Endothelial cell of umbilical vein (primary cell): Measurements from ENCODE around the gene EIF2AK3. TPM values are rescaled to one million over a fixed set of nuclear protein-coding genes. Genes with fewer than 3 reads are reported as not detected.

ENCODE experiments used
- BruUV-seq: library from RNA; stranded (reverse); fragments of 400-500 nt; replicated peaks from 2 replicates; lab custom pipeline; 2021; lab: Mats Ljungman, UMichigan
- CTCF ChIA-PET: fragments of 300-600, 350-600 bp; sonication (Branson Sonifier 250); formaldehyde crosslinking; loops from one replicate; lab custom pipeline; 2021; ENCODE audit warnings: antibody characterized with exemption, inconsistent platforms; lab: Charles Lee
- POLR2A ChIA-PET: fragments of 300-600, 350-600 bp; sonication (Branson Sonifier 250); formaldehyde crosslinking; loops from one replicate; lab custom pipeline; 2021; ENCODE audit warnings: antibody characterized with exemption, inconsistent platforms; lab: Charles Lee
- DNase-seq: peaks from one replicate; pipeline ENCODE4 v3.0.0-alpha.2; 2011; ENCODE audit warnings: low read depth, low spot score
- FAIRE-seq: peaks from 2 replicates; lab custom pipeline; 2011; peaks lifted over from hg19 to GRCh38; lab: Jason Lieb, UNC
- H2AFZ ChIP-seq: 2 replicates; pipeline ENCODE4 v1.6.0; 2012; ENCODE audit warnings: low read depth, low read length, control low read depth, inconsistent platforms
- H3K27ac ChIP-seq: 2 replicates; pipeline ENCODE4 v1.5.1; 2011; ENCODE audit warnings: low read depth, mild to moderate bottlenecking, control low read depth, low read length, moderate library complexity; ENCODE audit not compliant: insufficient read depth
- H3K27me3 ChIP-seq, 2 experiments: 2 replicates each; pipeline versions ENCODE4 v1.6.0 to v1.6.1; 2011; ENCODE audit warnings: low read length in 2 of 2, mixed read lengths in 1 of 2; ENCODE audit not compliant: control insufficient read depth in 2 of 2, insufficient read depth in 2 of 2
- H3K36me3 ChIP-seq, 2 experiments: 2 replicates in 1 of 2; 3 replicates in 1 of 2; pipeline ENCODE4 v1.5.1; 2011; ENCODE audit warnings: low read length in 2 of 2, mild to moderate bottlenecking in 1 of 2, moderate library complexity in 1 of 2; ENCODE audit not compliant: control insufficient read depth in 2 of 2, insufficient read depth in 2 of 2; ENCODE audit errors: extremely low read depth in 1 of 2
- H3K4me1 ChIP-seq: 3 replicates; pipeline ENCODE4 v1.5.1; 2011; ENCODE audit warnings: mild to moderate bottlenecking, low read length; ENCODE audit not compliant: control insufficient read depth, insufficient read depth; ENCODE audit errors: extremely low read depth
- H3K4me2 ChIP-seq: 2 replicates; pipeline ENCODE4 v1.6.1; 2011; ENCODE audit warnings: low read length, control low read depth, mixed read lengths; ENCODE audit not compliant: insufficient read depth
- H3K4me3 ChIP-seq, 3 experiments: fragments of 200-600 bp in 1 of 3; sonication (generic), shearing (Covaris generic) in 1 of 3; replicated peaks in 1 of 3; 2 replicates each; pipeline ENCODE4 v1.5.1; 2011 to 2016; ENCODE audit warnings: control low read depth in 3 of 3, low read length in 3 of 3, mild to moderate bottlenecking in 2 of 3, inconsistent platforms in 1 of 3, low read depth in 1 of 3, moderate library complexity in 1 of 3; ENCODE audit not compliant: insufficient read depth in 1 of 3
- H3K79me2 ChIP-seq: 2 replicates; pipeline ENCODE4 v1.6.0; 2012; ENCODE audit warnings: low read length, inconsistent platforms; ENCODE audit not compliant: control insufficient read depth, insufficient read depth
- H3K9ac ChIP-seq: replicated peaks from 2 replicates; pipeline ENCODE3; 2011; ENCODE audit warnings: low read length, control low read depth; ENCODE audit not compliant: insufficient read depth; ENCODE audit errors: extremely low read depth
- H3K9me1 ChIP-seq: replicated peaks from 3 replicates; pipeline ENCODE4 v1.6.0; 2011; ENCODE audit warnings: mild to moderate bottlenecking, low read length; ENCODE audit not compliant: control insufficient read depth, insufficient read depth; ENCODE audit errors: extremely low read depth
- H3K9me3 ChIP-seq: replicated peaks from 2 replicates; pipeline ENCODE4 v1.5.1; 2012; ENCODE audit warnings: low read length, inconsistent platforms; ENCODE audit not compliant: control insufficient read depth, insufficient read depth
- H4K20me1 ChIP-seq: replicated peaks from 2 replicates; pipeline ENCODE3; 2011; ENCODE audit warnings: mild to moderate bottlenecking, low read length; ENCODE audit not compliant: control insufficient read depth, insufficient read depth; ENCODE audit errors: extremely low read depth
- EZH2 ChIP-seq: IDR thresholded peaks from 2 replicates; pipeline ENCODE4 v1.6.1; 2012; ENCODE audit warnings: borderline replicate concordance, low read depth, mild to moderate bottlenecking, moderate library complexity, low read length, inconsistent platforms; ENCODE audit not compliant: severe bottlenecking
- FOS ChIP-seq: IDR thresholded peaks from 2 replicates; pipeline ENCODE4 v1.6.1; 2011; ENCODE audit warnings: mild to moderate bottlenecking, low read length, moderate library complexity, borderline replicate concordance; ENCODE audit not compliant: insufficient read depth
- GATA2 ChIP-seq: IDR thresholded peaks from 2 replicates; pipeline ENCODE4 v1.7.0; 2011; ENCODE audit warnings: low read depth, mild to moderate bottlenecking, moderate library complexity, mixed read lengths, low read length; ENCODE audit not compliant: insufficient read length, insufficient read depth
- JUN ChIP-seq: IDR thresholded peaks from 2 replicates; pipeline ENCODE4 v1.6.1; 2011; ENCODE audit warnings: borderline replicate concordance, low read depth; ENCODE audit not compliant: insufficient read length, insufficient read depth
- MYC ChIP-seq: IDR thresholded peaks from one replicate; pipeline ENCODE4 v1.6.1; 2011; ENCODE audit warnings: mild to moderate bottlenecking, low read depth, low read length
- POLR2A ChIP-seq: IDR thresholded peaks from 2 replicates; pipeline ENCODE4 v1.6.1; 2012; ENCODE audit warnings: low read depth, mild to moderate bottlenecking, control low read depth, low read length
- POLR2AphosphoS5 ChIP-seq: IDR thresholded peaks from 2 replicates; pipeline ENCODE4 v1.6.1; 2012; ENCODE audit warnings: low read depth, mild to moderate bottlenecking, control low read depth, low read length, moderate library complexity; ENCODE audit not compliant: insufficient read depth
- dilution Hi-C: fragments of 300-500 bp; cut with MboI; formaldehyde crosslinking; loops from one replicate; pipeline ENCODE4 v1.15.0; 2019; ENCODE audit warnings: low sequenced_read_pairs; ENCODE audit not compliant: extremely low pct_ligation_motif_present
- intact Hi-C: fragments of 100-400 bp; cut with micrococcal nuclease; formaldehyde crosslinking; loops from one replicate; pipeline ENCODE4 v1.10.0; 2022
- polyA plus RNA-seq, 4 experiments: library from polyadenylated mRNA; depleted of rRNA in 3 of 4; stranded (reverse) in 3 of 4; unstranded in 1 of 4; fragments of >200 nt; gene quantifications; 2 replicates each; pipeline versions ENCODE4 v1.2.1 to v1.2.3, GENCODE V29; 2011 to 2012; ENCODE audit warnings: missing spikeins in 1 of 4
- total RNA-seq: library from RNA; stranded (reverse); gene quantifications from 2 replicates; pipeline ENCODE4 v1.2.3, GENCODE V29; 2021
- TF ChIP-seq, protein P1 (sequence below), 2 donors: IDR thresholded peaks; 1 replicate in 1 of 2; 2 replicates in 1 of 2; pipeline ENCODE4 v1.5.1; 2011; ENCODE audit warnings: low read length in 2 of 2, mild to moderate bottlenecking in 2 of 2, moderate library complexity in 2 of 2, control low read depth in 1 of 2, inconsistent platforms in 1 of 2, low read depth in 1 of 2; ENCODE audit not compliant: insufficient read depth in 1 of 2; ENCODE audit errors: extremely low read depth in 1 of 2
- TF ChIP-seq, protein P2 (sequence below): IDR thresholded peaks from 2 replicates; pipeline ENCODE4 v1.6.1; 2011; ENCODE audit not compliant: insufficient read depth, insufficient read length

The EIF2AK3 gene
- total and polyA plus RNA-seq, 2 donors (not counting 3 experiments of a cell fraction or from before 2014, with no cell fraction given) = 5.3 to 17.3 TPM

DNA sequence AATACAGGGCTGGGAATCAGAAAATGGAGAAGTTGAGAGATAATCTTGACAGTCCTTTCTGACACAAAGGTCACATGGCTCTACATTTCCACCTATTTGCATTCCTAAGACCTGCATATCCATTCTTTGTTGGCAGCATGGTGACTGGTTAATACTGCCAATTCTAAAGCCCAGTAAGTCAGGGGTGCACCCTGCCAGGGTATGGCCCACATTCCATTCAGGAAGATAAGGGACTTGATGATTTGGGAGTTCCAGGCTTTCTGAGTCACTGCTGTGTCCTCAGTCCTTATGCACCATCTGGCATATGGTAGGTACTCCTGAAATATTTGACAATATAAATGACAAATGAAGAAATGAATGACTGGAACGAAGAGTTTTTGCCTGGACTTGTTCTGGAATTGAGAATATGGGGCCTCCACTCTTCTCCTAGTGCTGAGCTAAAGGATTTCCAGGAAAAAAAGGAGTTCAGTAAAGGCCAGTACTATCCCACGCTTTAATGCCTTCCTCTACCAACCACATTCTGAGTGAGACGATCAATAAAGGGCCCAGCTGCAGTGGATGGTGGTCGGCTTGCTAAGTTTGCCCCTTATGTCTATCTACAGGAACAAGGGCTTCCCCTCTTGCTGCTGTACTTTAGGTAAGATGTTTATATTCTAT is 31.7 kb upstream of the EIF2AK3 start:
- Histone ChIP-seq H3K9ac (peak overlapping the region; percentile 20), H3K9me3 (no peaks in the 10 kb centered on the region), H3K9me1 (no peaks in the 10 kb centered on the region), H3K4me3 (peak overlapping the region in 1 of 3 experiments; percentile 4), H3K79me2 (no peaks in the 10 kb centered on the region), H3K27ac (peak overlapping the region; percentile 37), H3K27me3 (no peaks in the 10 kb centered on the region), H2AFZ (peak overlapping the region; percentile 73), H3K4me2 (peak overlapping the region; percentile 20), H3K36me3 (no peaks in the 10 kb centered on the region), H4K20me1 (no peaks in the 10 kb centered on the region), H3K4me1 (peaks cover 11% of the 10 kb centered on the region)
- dilution Hi-C loops (loop anchor here (25.0 kb wide), 1 partner anchor 97 kb away; no protein-coding TSS in a partner anchor), intact Hi-C loops (loop anchor here (1.0 kb wide), 2 partner anchors 32 to 59 kb away; partner anchors contain the start of gene EIF2AK3)
- DNase-seq = no peak
- ChIA-PET CTCF (interaction anchor here (0.7 to 4.7 kb wide), 13 partner anchors 10 to 599 kb away, joined by 3 to 49 read pairs (median 4); no protein-coding TSS in a partner anchor), POLR2A (interaction anchor here (0.7 kb wide), 1 partner anchor 78 kb away, joined by 3 read pairs; no protein-coding TSS in a partner anchor)
- FAIRE-seq = no peak
- BruUV-seq = TSS peak; percentile 93
- TF ChIP-seq POLR2AphosphoS5 (no peak), FOS (no peak), GATA2 (no peak), EZH2 (no peak), POLR2A (no peak), JUN (no peak), MYC (no peak)
- TF ChIP-seq, protein P1, sequence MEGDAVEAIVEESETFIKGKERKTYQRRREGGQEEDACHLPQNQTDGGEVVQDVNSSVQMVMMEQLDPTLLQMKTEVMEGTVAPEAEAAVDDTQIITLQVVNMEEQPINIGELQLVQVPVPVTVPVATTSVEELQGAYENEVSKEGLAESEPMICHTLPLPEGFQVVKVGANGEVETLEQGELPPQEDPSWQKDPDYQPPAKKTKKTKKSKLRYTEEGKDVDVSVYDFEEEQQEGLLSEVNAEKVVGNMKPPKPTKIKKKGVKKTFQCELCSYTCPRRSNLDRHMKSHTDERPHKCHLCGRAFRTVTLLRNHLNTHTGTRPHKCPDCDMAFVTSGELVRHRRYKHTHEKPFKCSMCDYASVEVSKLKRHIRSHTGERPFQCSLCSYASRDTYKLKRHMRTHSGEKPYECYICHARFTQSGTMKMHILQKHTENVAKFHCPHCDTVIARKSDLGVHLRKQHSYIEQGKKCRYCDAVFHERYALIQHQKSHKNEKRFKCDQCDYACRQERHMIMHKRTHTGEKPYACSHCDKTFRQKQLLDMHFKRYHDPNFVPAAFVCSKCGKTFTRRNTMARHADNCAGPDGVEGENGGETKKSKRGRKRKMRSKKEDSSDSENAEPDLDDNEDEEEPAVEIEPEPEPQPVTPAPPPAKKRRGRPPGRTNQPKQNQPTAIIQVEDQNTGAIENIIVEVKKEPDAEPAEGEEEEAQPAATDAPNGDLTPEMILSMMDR (IDR thresholded peaks at IDR 0.05; ENCODE audit: extremely low read depth in 1 of 2, insufficient read depth in 1 of 2, low read depth in 1 of 2, low read length in 2 of 2) = no peak
- TF ChIP-seq, protein P2, sequence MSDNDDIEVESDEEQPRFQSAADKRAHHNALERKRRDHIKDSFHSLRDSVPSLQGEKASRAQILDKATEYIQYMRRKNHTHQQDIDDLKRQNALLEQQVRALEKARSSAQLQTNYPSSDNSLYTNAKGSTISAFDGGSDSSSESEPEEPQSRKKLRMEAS = no peak
